Activated naive CD4-positive, alpha-beta T cell treated with anti-CD3 and anti-CD28 coated beads for 36 hours (primary cell): Measurements from ENCODE around the gene MACF1. TPM values are rescaled to one million over a fixed set of nuclear protein-coding genes. Genes with fewer than 3 reads are reported as not detected.

Experiments
- CTCF ChIA-PET: fragments of 350-600 bp; sonication (Branson Sonifier 250); formaldehyde crosslinking; loops from one replicate; lab custom pipeline; 2021; ENCODE audit warnings: antibody characterized with exemption; lab: Charles Lee
- DNase-seq: peaks from one replicate; pipeline ENCODE4 v3.0.0-alpha.2; 2020
- H3K27ac Mint-ChIP-seq: one replicate; pipeline ENCODE4 v1.8.0; 2021; ENCODE audit warnings: mild to moderate bottlenecking, mixed read lengths
- H3K27me3 Mint-ChIP-seq: one replicate; pipeline ENCODE4 v1.8.0; 2021; ENCODE audit warnings: low read depth, mixed read lengths
- H3K36me3 Mint-ChIP-seq: one replicate; pipeline ENCODE4 v1.8.0; 2021; ENCODE audit warnings: low read depth, mixed read lengths
- H3K4me1 Mint-ChIP-seq: one replicate; pipeline ENCODE4 v1.8.0; 2021; ENCODE audit warnings: low read depth, mixed read lengths
- H3K4me3 Mint-ChIP-seq: one replicate; pipeline ENCODE4 v1.8.0; 2021; ENCODE audit warnings: mild to moderate bottlenecking, moderate library complexity, mixed read lengths
- H3K9me3 Mint-ChIP-seq: one replicate; pipeline ENCODE4 v1.8.0; 2021; ENCODE audit warnings: mixed read lengths
- intact Hi-C: fragments of 100-400 bp; cut with micrococcal nuclease; formaldehyde crosslinking; loops from one replicate; pipeline ENCODE4 v1.15.1; 2023
- total RNA-seq, 2 experiments: library from RNA; stranded (reverse); gene quantifications; one replicate each; pipeline ENCODE4 v1.2.3, GENCODE V29; 2021

MACF1 gene
- total RNA-seq, 2 experiments from 2014 or later: 174 to 179 TPM

GRCh38 chr1:39255222-39255621, 50.7 kb downstream of the MACF1 start:
- H3K4me3 Mint-ChIP-seq: no peak overlapping the region
- H3K27ac Mint-ChIP-seq: no peak overlapping the region
- intact Hi-C loops: no loop called here
- DNase-seq: no peak
- H3K36me3 Mint-ChIP-seq: peaks cover 16% of the 10 kb centered on the region
- CTCF ChIA-PET: interaction anchor here (17.9 kb wide), 1 partner anchor 62 kb away, joined by 257 read pairs; no protein-coding TSS in a partner anchor
- no peaks in the 10 kb centered on the region for H3K27me3 Mint-ChIP-seq
- H3K9me3 Mint-ChIP-seq: no peaks in the 10 kb centered on the region
- H3K4me1 Mint-ChIP-seq: peaks cover 26% of the 10 kb centered on the region

GRCh38 chr1:39258146-39258924, 53.8 kb downstream of the MACF1 start:
- CTCF ChIA-PET: interaction anchor here (0.6 to 17.9 kb wide), 28 partner anchors 9 to 281 kb away, joined by 3 to 257 read pairs (median 6); partner anchors contain the start of gene MACF1
- Mint-ChIP-seq H3K36me3 (peaks cover 13% of the 10 kb centered on the region), H3K9me3 (no peaks in the 10 kb centered on the region), H3K4me3 (no peak overlapping the region), H3K4me1 (peaks cover 33% of the 10 kb centered on the region), H3K27ac (peak overlapping the region; percentile 50), H3K27me3 (no peaks in the 10 kb centered on the region)
- peak; percentile 80 for DNase-seq
- intact Hi-C loops: loop anchor here (1.0 kb wide), 4 partner anchors 54 to 156 kb away; partner anchors contain the start of gene MACF1

GRCh38 chr1:39258925-39259244, 54.4 kb downstream of the MACF1 start:
- CTCF ChIA-PET: interaction anchor here (0.6 to 17.9 kb wide), 26 partner anchors 8 to 280 kb away, joined by 3 to 257 read pairs (median 6); partner anchors contain the start of gene MACF1
- H3K4me1 Mint-ChIP-seq: peaks cover 35% of the 10 kb centered on the region
- no peak overlapping the region for H3K4me3 Mint-ChIP-seq
- no peaks in the 10 kb centered on the region for H3K9me3 Mint-ChIP-seq
- H3K27ac Mint-ChIP-seq: peak overlapping the region; percentile 50
- peaks cover 13% of the 10 kb centered on the region for H3K36me3 Mint-ChIP-seq
- intact Hi-C loops: loop anchor here (1.0 kb wide), 4 partner anchors 55 to 157 kb away; partner anchors contain the start of gene MACF1
- no peaks in the 10 kb centered on the region for H3K27me3 Mint-ChIP-seq
- DNase-seq: no peak

- H3K4me3 Mint-ChIP-seq: no peak overlapping the region
- DNase-seq: no peak
- H3K27me3 Mint-ChIP-seq: no peaks in the 10 kb centered on the region
- H3K36me3 Mint-ChIP-seq: peaks cover 13% of the 10 kb centered on the region
- no peaks in the 10 kb centered on the region for H3K9me3 Mint-ChIP-seq
- CTCF ChIA-PET: interaction anchor here (0.9 to 17.9 kb wide), 7 partner anchors 41 to 277 kb away, joined by 3 to 257 read pairs (median 3); no protein-coding TSS in a partner anchor
- H3K27ac Mint-ChIP-seq: peak overlapping the region; percentile 8
- intact Hi-C loops: loop anchor here (10.0 kb wide), 2 partner anchors 273 to 393 kb away; no protein-coding TSS in a partner anchor
- peaks cover 52% of the 10 kb centered on the region for H3K4me1 Mint-ChIP-seq
Measured at GRCh38 chr1:39261712-39262221, 57.3 kb downstream of the MACF1 start.

DNA sequence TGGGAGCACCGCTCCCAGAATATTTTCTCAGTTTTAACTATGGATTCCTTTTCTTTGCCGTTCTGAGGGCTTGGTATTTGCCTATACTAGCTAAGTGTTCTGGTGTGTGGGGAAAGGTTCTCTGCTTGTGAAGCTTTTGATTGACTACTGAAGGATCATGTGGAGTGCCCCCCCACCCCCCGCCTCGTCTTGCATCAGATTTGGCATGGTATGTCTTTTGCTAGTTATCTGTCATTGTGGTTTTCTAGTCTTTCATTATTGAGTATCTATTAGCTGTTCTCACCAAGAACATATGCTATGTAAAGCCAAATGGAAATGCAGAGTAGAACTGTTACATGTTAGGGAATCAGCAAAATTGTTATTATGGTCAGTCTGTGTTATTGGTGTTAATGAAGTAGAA, 58.3 kb downstream of the MACF1 start:
- no peaks in the 10 kb centered on the region for H3K27me3 Mint-ChIP-seq

DNA sequence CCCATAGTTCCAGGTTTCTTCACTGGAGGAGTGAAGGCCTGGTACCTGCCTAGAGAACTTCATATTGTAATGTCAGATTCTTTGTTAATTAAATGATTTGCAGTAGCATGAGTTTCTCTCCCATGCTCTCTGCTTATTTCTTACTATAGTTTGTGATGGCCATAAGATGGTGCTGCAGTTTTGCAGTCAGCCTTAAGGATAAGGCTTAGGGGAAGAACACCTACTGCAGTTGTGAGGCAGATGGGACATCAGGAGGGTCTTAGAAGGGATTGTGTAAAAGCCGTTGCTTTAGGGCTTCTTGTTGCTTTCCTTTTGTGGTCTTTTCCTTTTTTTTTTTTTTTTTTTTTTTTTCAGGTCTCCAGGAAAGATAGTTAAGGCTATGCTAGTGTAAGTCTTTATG, 61.8 kb downstream of the MACF1 start:
- Mint-ChIP-seq H3K4me3 (no peak overlapping the region), H3K9me3 (no peaks in the 10 kb centered on the region), H3K27me3 (no peaks in the 10 kb centered on the region), H3K27ac (no peak overlapping the region), H3K36me3 (peaks cover 15% of the 10 kb centered on the region), H3K4me1 (peaks cover 75% of the 10 kb centered on the region)
- CTCF ChIA-PET: interaction anchor here (0.7 to 17.9 kb wide), 6 partner anchors 8 to 272 kb away, joined by 3 to 257 read pairs (median 6); no protein-coding TSS in a partner anchor
- peak; percentile 31 for DNase-seq
- intact Hi-C loops: loop anchor here (5.0 to 10.0 kb wide), 3 partner anchors 131 to 389 kb away; no protein-coding TSS in a partner anchor

More for the DNA sequence above, 58.3 kb downstream of the MACF1 start:
- Mint-ChIP-seq H3K9me3 (no peaks in the 10 kb centered on the region), H3K27ac (no peak overlapping the region), H3K36me3 (peaks cover 13% of the 10 kb centered on the region), H3K4me3 (no peak overlapping the region), H3K4me1 (peaks cover 54% of the 10 kb centered on the region)
- intact Hi-C loops: loop anchor here (10.0 kb wide), 2 partner anchors 272 to 392 kb away; no protein-coding TSS in a partner anchor
- CTCF ChIA-PET: interaction anchor here (0.9 to 17.9 kb wide), 4 partner anchors 10 to 164 kb away, joined by 3 to 257 read pairs (median 4); no protein-coding TSS in a partner anchor
- no peak for DNase-seq

DNA sequence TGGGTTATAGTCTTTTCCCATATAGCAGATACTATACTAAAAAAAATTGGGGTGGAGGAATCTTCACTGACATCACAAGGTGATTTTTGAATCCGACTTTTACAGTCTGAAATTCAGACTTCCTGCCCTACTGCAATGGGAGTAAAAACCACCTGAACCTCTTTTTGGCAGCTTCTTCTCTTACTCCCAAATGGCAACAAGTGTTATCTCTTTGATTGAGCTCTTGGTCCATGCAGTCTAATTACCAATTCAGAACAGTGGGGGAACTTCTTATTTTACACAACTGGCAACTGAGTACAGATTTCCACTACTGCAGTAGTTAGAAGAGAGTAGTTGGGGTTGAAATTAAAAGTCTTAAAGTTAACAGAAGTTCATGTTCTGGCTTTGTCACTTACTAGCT, 62.3 kb downstream of the MACF1 start:
- no peaks in the 10 kb centered on the region for H3K27me3 Mint-ChIP-seq
- CTCF ChIA-PET: interaction anchor here (0.6 to 17.9 kb wide), 4 partner anchors 8 to 83 kb away, joined by 4 to 257 read pairs (median 10); no protein-coding TSS in a partner anchor
- no peak for DNase-seq
- peaks cover 12% of the 10 kb centered on the region for H3K36me3 Mint-ChIP-seq
- H3K27ac Mint-ChIP-seq: no peak overlapping the region
- intact Hi-C loops: loop anchor here (5.0 to 10.0 kb wide), 3 partner anchors 131 to 388 kb away; no protein-coding TSS in a partner anchor
- H3K9me3 Mint-ChIP-seq: no peaks in the 10 kb centered on the region
- no peak overlapping the region for H3K4me3 Mint-ChIP-seq
- peaks cover 75% of the 10 kb centered on the region for H3K4me1 Mint-ChIP-seq

- peaks cover 75% of the 10 kb centered on the region for H3K4me1 Mint-ChIP-seq
- peak; percentile 30 for DNase-seq
- CTCF ChIA-PET: interaction anchor here (0.6 to 17.9 kb wide), 4 partner anchors 10 to 143 kb away, joined by 3 to 257 read pairs (median 8); no protein-coding TSS in a partner anchor
- H3K36me3 Mint-ChIP-seq: peaks cover 11% of the 10 kb centered on the region
- peak overlapping the region; percentile 54 for H3K27ac Mint-ChIP-seq
- H3K9me3 Mint-ChIP-seq: no peaks in the 10 kb centered on the region
- H3K4me3 Mint-ChIP-seq: peak overlapping the region; percentile 69
- intact Hi-C loops: loop anchor here (2.0 to 10.0 kb wide), 4 partner anchors 129 to 387 kb away; no protein-coding TSS in a partner anchor
- H3K27me3 Mint-ChIP-seq: no peaks in the 10 kb centered on the region
Measured at GRCh38 chr1:39268112-39268581, 63.7 kb downstream of the MACF1 start.

DNA sequence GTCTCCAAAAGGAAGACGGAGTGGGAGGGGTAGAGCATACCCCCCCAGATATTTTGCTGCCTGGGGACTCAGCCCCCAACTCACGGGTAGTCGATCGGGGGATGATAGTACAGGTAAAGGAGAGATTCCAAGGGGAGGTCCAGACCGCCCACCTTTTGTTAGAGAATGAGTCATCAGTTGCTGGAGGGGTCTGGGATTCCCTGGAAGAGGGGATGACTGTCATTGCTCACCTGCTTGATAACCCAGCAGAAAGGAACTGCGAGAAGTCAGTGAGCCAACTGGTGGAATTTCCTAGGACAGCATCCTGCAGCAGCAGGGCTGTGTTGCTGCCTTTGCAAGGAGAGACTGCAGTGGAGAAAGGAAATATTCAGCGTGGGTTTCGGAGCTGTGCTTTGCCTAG, 64.4 kb downstream of the MACF1 start:
- intact Hi-C loops: loop anchor here (2.0 to 10.0 kb wide), 4 partner anchors 128 to 386 kb away; no protein-coding TSS in a partner anchor
- no peak overlapping the region for H3K4me3 Mint-ChIP-seq

DNA sequence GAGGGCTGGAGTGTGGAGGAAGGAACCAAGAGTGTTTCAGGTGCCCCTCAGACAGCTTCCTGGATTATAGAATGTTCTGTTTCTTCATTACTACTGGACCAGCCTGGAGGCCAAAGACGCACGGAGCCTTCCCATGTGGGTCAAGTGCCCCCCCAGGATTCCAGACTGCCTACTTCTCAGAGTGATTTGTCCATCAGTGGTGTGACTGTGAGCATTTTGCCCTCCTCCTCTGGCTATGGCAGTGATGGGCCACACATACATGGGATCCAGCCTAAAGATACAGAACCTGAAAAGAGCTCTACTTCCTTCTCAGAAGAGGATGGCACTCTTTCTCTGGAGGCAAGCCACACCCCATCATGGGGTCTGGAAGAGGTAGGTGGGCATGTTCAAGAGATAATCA, 64.9 kb downstream of the MACF1 start:
- Mint-ChIP-seq H3K4me1 (peaks cover 73% of the 10 kb centered on the region), H3K27ac (no peak overlapping the region), H3K4me3 (no peak overlapping the region), H3K9me3 (no peaks in the 10 kb centered on the region), H3K36me3 (peaks cover 11% of the 10 kb centered on the region), H3K27me3 (no peaks in the 10 kb centered on the region)
- CTCF ChIA-PET: interaction anchor here (0.6 to 17.9 kb wide), 7 partner anchors 11 to 171 kb away, joined by 3 to 257 read pairs (median 5); no protein-coding TSS in a partner anchor
- no peak for DNase-seq
- intact Hi-C loops: loop anchor here (2.0 to 10.0 kb wide), 4 partner anchors 128 to 385 kb away; no protein-coding TSS in a partner anchor

More for the DNA sequence above, 64.4 kb downstream of the MACF1 start:
- Mint-ChIP-seq H3K9me3 (no peaks in the 10 kb centered on the region), H3K36me3 (peaks cover 11% of the 10 kb centered on the region), H3K4me1 (peaks cover 74% of the 10 kb centered on the region), H3K27ac (peak overlapping the region; percentile 31), H3K27me3 (no peaks in the 10 kb centered on the region)
- CTCF ChIA-PET: interaction anchor here (0.7 to 17.9 kb wide), 6 partner anchors 10 to 170 kb away, joined by 3 to 257 read pairs (median 10); no protein-coding TSS in a partner anchor
- no peak for DNase-seq

DNA sequence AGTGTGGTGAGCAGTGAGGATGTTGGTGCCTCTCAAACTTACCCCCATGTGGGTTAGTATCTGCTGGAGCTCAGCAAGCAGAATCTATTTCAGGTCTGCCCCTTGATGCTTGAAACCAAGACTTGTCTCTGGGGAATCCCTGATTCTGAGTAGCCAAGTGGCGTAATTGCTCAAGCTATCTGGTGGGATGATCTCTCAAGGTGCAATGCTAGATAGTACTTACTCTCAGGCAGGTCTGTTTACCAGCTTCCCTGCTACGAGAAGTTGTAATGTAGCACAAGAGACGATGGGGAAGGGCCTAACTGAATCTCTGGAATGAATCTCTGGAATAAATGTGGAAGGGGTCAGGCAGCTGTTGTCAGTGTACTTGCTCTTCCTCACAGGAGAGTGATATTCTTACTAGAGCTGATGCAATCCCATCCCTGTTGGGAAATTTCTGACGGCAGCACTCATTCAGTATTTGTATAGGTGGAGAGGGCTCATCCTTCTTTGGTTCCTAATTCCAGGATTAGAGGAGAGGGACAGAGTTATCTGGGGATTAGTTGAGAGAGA, 65.4 kb downstream of the MACF1 start:
- Mint-ChIP-seq H3K36me3 (peaks cover 11% of the 10 kb centered on the region), H3K9me3 (no peaks in the 10 kb centered on the region), H3K27ac (no peak overlapping the region), H3K27me3 (no peaks in the 10 kb centered on the region), H3K4me1 (peaks cover 74% of the 10 kb centered on the region), H3K4me3 (no peak overlapping the region)
- intact Hi-C loops: loop anchor here (2.0 to 10.0 kb wide), 4 partner anchors 127 to 385 kb away; no protein-coding TSS in a partner anchor
- CTCF ChIA-PET: interaction anchor here (0.6 to 17.9 kb wide), 7 partner anchors 11 to 171 kb away, joined by 3 to 257 read pairs (median 5); no protein-coding TSS in a partner anchor
- DNase-seq: no peak
